Neural crest cell (in vitro differentiated cells): ENCODE data around the gene VAPB. TPM values are rescaled to one million over a fixed set of nuclear protein-coding genes. Genes with fewer than 3 reads are reported as not detected.

Experiments used
- DNase-seq: peaks from one replicate; pipeline ENCODE4 v3.0.0; 2021; ENCODE audit warnings: low read depth, mixed read lengths, low spot score
- H3K27ac Mint-ChIP-seq: one replicate; pipeline ENCODE4 v1.8.0; 2021; ENCODE audit warnings: mild to moderate bottlenecking, mixed read lengths; ENCODE audit not compliant: unreplicated experiment
- H3K27me3 Mint-ChIP-seq: 2 replicates; pipeline ENCODE4 v1.8.0; 2021; ENCODE audit warnings: low read depth, mild to moderate bottlenecking, mixed read lengths
- H3K36me3 Mint-ChIP-seq: 2 replicates; pipeline ENCODE4 v1.8.0; 2021; ENCODE audit warnings: low read depth, mild to moderate bottlenecking, mixed read lengths
- H3K4me1 Mint-ChIP-seq: 2 replicates; pipeline ENCODE4 v1.8.0; 2021; ENCODE audit warnings: mixed read lengths
- H3K4me3 Mint-ChIP-seq: one replicate; pipeline ENCODE4 v1.8.0; 2021; ENCODE audit warnings: mild to moderate bottlenecking, mixed read lengths
- H3K9me3 Mint-ChIP-seq: 2 replicates; pipeline ENCODE4 v1.8.0; 2021; ENCODE audit warnings: mixed read lengths
- long read RNA-seq: library from polyadenylated mRNA; unstranded; transcript quantifications from one replicate; pipeline ENCODE4 v2.0.0, GENCODE V29; 2020
- total RNA-seq: library from RNA; stranded (reverse); gene quantifications from 2 replicates; pipeline ENCODE4 v1.2.1, GENCODE V29; 2021
- TF ChIP-seq, protein P1 (sequence below): fragments of 200-600 bp; sonication (generic); conservative IDR thresholded peaks from 2 replicates; pipeline ENCODE4 v1.5.0; 2021; ENCODE audit warnings: antibody characterized with exemption, mild to moderate bottlenecking

VAPB gene, protein sequence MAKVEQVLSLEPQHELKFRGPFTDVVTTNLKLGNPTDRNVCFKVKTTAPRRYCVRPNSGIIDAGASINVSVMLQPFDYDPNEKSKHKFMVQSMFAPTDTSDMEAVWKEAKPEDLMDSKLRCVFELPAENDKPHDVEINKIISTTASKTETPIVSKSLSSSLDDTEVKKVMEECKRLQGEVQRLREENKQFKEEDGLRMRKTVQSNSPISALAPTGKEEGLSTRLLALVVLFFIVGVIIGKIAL
- 56.6 and 57.7 TPM in 2 replicates for total RNA-seq
- long read RNA-seq, full-length matches to known transcripts = 9 of 24 reads
- long read RNA-seq, partial matches to known transcripts = 9 of 24 reads
- long read RNA-seq, other reads (novel, unspliced or antisense) = 6 of 24 reads

DNA sequence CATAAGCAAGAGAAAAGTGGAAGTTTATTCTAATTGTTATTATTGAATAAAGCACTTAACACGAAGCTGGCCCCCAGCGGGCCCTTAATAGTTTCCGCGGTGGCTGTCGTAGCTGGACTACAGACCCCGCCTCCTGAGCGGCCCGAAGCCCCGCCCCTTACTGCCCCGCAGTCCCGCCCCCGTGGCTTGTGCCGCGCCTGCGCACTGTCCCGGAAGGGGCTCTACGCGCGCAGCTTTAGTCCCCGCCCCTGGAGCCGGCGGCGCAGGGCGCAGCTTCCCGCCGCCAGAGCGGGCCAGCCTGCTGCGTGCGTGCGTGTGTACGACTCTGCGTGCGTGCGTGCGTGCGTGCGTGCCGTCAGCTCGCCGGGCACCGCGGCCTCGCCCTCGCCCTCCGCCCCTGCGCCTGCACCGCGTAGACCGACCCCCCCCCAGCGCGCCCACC lies at the start of gene VAPB:
Gene VAPB, plus strand, starts transcription at position 348 of the 442 bp plus-strand sequence. CDS start 231 bp downstream, outside the sequence.
- H3K4me3 Mint-ChIP-seq = peak within 1 kb of the TSS; percentile 89
- peaks cover 6% of the 10 kb centered on the region for H3K36me3 Mint-ChIP-seq
- H3K27me3 Mint-ChIP-seq = no peaks in the 10 kb centered on the region
- no peaks in the 10 kb centered on the region for H3K9me3 Mint-ChIP-seq
- TF ChIP-seq, protein P1, sequence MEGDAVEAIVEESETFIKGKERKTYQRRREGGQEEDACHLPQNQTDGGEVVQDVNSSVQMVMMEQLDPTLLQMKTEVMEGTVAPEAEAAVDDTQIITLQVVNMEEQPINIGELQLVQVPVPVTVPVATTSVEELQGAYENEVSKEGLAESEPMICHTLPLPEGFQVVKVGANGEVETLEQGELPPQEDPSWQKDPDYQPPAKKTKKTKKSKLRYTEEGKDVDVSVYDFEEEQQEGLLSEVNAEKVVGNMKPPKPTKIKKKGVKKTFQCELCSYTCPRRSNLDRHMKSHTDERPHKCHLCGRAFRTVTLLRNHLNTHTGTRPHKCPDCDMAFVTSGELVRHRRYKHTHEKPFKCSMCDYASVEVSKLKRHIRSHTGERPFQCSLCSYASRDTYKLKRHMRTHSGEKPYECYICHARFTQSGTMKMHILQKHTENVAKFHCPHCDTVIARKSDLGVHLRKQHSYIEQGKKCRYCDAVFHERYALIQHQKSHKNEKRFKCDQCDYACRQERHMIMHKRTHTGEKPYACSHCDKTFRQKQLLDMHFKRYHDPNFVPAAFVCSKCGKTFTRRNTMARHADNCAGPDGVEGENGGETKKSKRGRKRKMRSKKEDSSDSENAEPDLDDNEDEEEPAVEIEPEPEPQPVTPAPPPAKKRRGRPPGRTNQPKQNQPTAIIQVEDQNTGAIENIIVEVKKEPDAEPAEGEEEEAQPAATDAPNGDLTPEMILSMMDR = no peak
- DNase-seq = peak; percentile 96
- H3K27ac Mint-ChIP-seq = peak within 1 kb of the TSS; percentile 64
- H3K4me1 Mint-ChIP-seq = peaks cover 35% of the 10 kb centered on the region

DNA sequence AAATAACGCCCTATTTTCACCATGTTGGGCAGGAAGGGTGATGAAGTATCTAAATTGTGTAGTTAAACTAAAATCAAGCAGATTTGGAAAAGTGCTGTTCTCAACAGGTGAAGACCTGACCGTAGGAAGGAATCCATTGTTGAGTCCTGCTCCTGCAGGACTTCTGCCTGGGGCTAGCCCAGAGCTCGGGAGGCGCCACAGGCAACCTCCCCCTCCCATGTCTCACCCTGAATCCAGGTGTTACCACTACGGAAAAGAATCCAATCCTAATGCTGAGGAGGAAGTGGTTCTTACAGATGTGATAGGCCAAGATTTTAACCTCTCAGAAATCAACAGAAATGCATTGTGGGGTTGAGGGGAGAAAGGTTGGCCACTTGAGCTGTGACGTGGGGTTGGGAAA lies 49.3 kb upstream of the VAPB start:
- Mint-ChIP-seq H3K9me3 (peaks cover 11% of the 10 kb centered on the region), H3K4me3 (no peak overlapping the region), H3K4me1 (peaks cover 11% of the 10 kb centered on the region), H3K27me3 (no peaks in the 10 kb centered on the region), H3K27ac (peak overlapping the region; percentile 22), H3K36me3 (peaks cover 24% of the 10 kb centered on the region)
- TF ChIP-seq, protein P1 = no peak
- DNase-seq = no peak

DNA sequence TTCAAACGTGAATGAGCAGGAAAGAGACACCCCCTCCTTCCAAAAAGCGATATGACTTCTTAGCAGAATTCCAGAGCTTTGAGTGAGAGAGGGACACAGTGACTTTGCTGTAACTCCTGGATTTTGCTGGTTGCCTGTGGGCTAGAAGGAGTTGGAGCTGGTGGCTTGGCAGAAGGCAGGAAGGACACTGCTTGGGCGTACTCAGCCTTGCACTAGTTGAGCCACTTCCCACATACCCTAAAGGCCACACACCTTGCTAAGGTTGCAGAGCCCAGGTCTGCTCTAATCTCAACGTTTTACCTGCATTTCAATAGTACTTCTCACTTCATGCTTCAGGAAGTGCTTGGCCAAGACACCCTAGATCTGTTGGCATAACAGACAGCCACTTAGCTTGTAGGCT lies 48.9 kb upstream of the VAPB start:
- peaks cover 11% of the 10 kb centered on the region for H3K4me1 Mint-ChIP-seq
- peaks cover 11% of the 10 kb centered on the region for H3K9me3 Mint-ChIP-seq
- no peak for DNase-seq
- H3K4me3 Mint-ChIP-seq = no peak overlapping the region
- TF ChIP-seq, protein P1 = no peak
- no peaks in the 10 kb centered on the region for H3K27me3 Mint-ChIP-seq
- H3K27ac Mint-ChIP-seq = no peak overlapping the region
- H3K36me3 Mint-ChIP-seq = peaks cover 24% of the 10 kb centered on the region

DNA sequence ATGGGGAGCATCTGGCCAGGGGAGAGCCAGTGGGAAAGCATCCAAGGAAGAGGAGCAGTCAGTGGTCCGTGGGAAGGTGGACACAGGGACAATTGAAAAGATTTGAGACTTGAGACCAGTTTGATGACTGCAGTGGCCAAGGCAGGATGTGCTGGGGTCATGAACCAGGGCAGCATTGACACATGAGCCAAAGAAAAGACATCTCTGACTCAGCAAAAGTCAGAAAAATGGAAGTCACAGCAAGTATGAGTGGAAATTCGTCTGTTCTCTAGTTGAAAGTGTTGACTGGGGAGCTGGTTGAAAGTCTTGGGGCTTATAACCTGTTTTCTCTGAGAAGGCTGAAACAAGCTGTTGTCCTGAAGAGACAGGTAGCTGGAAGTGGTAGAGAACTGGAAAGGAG lies 48.2 kb upstream of the VAPB start:
- no peak for DNase-seq
- no peak overlapping the region for H3K4me3 Mint-ChIP-seq
- no peaks in the 10 kb centered on the region for H3K27me3 Mint-ChIP-seq

DNA sequence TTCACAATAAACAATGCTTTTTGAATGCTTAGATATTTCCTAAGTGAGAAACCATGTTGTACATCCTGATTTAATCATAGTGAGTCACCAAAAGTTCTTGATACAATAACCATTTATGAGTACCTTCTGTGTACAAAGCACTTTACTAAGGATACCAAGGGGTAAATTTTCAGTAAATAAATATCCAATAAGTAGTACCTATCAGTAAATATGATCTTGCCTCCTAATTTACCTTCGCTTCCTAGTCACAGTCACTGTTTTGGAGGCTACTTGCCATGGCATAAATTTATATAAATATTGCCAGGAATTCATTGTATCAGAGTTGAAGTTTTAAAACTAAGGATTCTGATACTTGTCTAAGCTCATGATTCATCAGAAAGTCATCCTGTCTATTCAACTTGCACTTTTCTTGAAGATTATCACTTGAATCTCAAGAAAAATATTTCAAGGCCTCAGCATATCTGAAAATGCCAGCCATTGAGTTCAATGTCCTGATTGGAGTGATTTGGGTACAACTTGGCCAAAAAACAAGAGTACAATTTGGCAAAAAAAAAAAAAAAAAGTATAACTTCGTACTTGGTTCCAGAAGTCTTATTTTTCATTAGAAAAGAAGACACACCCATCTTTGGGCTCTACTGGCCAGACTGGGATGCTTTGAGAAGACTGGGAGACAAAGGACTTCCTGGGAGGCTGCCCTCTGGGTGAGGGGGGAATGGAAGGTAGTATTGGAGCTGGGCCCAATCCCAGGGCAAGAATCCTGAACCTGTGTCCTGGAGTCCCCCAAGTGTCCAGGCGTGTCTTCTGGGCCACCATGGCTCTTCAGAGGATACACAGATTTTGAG lies 46.7 kb upstream of the VAPB start:
- Mint-ChIP-seq H3K9me3 (peaks cover 11% of the 10 kb centered on the region), H3K4me1 (peaks cover 11% of the 10 kb centered on the region), H3K27ac (no peak overlapping the region), H3K27me3 (no peaks in the 10 kb centered on the region), H3K36me3 (peaks cover 34% of the 10 kb centered on the region), H3K4me3 (no peak overlapping the region)
- DNase-seq = no peak
- TF ChIP-seq, protein P1 = no peak

More for the DNA sequence above, 48.2 kb upstream of the VAPB start:
- Mint-ChIP-seq H3K9me3 (peaks cover 11% of the 10 kb centered on the region), H3K4me1 (peaks cover 11% of the 10 kb centered on the region), H3K27ac (peak overlapping the region; percentile 10), H3K36me3 (peaks cover 27% of the 10 kb centered on the region)
- TF ChIP-seq, protein P1 = no peak
